C4-2B (cell line): ENCODE measurements around the gene DPYSL4.

Source experiments
- H3K27ac ChIP-seq: fragments of 450-650 bp; 2 replicates; pipeline ENCODE4 v1.5.1; 2017
- ZFX ChIP-seq: fragments of 450-650 bp; IDR thresholded peaks from 2 replicates; pipeline ENCODE4 v1.6.1; 2017
- TF ChIP-seq, protein P1 (sequence below): fragments of 450-650 bp; conservative IDR thresholded peaks from 2 replicates; pipeline ENCODE4 v1.5.1; 2017; ENCODE audit warnings: mild to moderate bottlenecking

Gene DPYSL4

DNA sequence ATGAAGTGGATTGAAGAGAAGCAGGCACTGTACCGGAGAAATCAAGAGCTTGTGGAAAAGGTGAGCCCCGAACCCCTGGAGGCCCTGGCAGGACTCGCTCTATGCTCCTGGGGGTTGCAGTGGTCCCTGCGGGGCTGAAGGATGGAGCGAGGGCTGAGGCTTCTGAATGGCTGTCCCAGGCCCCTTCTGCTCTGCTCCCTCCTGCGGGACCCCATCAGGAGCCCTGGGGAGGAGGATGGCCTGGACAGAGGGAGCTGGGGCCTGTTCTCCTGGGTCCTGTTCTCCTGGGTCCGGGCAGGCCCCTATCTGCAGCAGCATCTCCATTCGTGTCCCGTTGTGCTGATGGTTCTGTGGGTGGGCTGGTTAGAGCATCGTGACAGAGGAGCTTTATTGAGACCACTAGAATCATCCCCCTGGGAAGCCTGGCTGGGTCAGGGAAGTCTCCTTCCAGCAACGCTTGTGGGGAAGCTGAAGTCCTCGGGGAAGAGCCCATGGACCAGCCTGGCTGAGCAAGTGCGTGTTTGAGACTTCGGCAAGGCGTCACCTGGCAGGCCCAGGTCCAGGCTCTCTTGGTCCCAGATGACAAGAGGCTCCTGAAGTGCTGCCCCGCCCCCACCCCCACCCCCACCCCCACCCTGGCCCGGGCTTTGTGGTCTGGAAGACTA is 41.1 kb upstream of the DPYSL4 start:
- TF ChIP-seq, protein P1, sequence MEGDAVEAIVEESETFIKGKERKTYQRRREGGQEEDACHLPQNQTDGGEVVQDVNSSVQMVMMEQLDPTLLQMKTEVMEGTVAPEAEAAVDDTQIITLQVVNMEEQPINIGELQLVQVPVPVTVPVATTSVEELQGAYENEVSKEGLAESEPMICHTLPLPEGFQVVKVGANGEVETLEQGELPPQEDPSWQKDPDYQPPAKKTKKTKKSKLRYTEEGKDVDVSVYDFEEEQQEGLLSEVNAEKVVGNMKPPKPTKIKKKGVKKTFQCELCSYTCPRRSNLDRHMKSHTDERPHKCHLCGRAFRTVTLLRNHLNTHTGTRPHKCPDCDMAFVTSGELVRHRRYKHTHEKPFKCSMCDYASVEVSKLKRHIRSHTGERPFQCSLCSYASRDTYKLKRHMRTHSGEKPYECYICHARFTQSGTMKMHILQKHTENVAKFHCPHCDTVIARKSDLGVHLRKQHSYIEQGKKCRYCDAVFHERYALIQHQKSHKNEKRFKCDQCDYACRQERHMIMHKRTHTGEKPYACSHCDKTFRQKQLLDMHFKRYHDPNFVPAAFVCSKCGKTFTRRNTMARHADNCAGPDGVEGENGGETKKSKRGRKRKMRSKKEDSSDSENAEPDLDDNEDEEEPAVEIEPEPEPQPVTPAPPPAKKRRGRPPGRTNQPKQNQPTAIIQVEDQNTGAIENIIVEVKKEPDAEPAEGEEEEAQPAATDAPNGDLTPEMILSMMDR, result no peak
- TF ChIP-seq ZFX, result no peak
- no peak overlapping the region for H3K27ac ChIP-seq

DNA sequence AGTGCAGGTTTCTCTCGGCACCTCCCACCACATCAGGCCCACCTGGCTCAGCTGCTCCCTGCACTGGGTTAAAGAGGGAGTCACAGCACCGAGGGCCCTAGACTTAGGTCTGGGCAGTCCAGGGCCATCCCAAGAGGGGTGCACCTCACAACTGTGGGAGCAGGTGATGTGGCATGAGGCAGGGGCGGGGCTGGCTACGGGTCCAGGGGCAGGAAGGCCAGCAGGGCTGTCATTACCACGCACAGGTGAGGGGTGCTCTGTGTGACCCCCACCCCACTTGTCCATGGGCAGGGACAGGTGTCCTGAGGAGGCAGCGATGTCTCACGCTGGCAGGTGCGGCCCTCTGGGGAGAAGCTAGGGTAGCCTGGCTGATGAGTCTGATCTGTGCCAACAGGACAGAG is 40.5 kb upstream of the DPYSL4 start:
- TF ChIP-seq, protein P1, result no peak
- no peak for TF ChIP-seq ZFX
- H3K27ac ChIP-seq, result no peak overlapping the region

DNA sequence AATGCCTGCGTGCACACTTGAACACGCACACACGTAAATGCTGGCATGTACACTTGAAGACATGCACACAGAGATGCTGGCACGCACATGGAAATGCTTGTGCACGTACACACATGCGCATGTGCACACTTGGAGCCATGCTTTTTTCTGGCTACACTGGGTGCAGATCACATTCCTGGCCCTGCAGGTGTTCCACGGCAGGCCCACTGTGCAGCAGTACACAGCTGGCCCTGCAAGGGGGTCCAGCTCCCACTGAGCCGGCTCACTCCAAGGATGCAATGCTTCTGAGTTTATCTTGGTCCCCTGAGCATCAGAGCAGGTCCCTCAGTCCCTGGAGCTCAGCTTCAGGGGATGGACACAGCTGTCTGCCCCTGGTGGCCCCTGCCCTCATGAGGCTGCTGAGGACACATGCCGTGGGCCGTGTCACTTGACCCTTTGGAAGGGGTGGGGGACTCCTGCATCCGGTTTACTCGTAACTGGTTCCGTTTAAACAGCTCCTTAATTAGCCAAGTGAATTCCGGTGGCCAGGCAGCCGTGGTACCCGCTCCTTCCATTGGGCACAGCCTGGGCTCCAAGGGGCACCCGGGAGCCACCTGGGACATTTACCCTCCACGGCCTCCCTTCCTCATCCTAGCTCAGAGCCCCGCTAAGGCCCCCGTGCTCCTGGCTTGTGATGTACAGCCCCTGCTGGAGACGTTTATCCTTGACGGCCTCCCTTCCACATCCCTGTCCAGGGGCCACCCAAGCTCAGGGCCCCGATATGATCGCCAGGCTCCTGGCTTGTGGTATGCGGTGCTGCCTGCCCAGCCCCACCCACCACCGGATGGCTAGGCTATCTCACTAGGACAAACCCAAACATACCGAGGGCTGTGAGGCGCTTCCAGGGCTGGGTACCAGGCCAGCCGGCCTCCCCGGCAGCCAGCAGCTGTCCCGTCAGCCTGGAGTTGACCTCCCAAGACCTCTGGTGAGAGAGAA is 39.5 kb upstream of the DPYSL4 start:
- no peak overlapping the region for H3K27ac ChIP-seq
- TF ChIP-seq ZFX, result no peak
- TF ChIP-seq, protein P1, result no peak

DNA sequence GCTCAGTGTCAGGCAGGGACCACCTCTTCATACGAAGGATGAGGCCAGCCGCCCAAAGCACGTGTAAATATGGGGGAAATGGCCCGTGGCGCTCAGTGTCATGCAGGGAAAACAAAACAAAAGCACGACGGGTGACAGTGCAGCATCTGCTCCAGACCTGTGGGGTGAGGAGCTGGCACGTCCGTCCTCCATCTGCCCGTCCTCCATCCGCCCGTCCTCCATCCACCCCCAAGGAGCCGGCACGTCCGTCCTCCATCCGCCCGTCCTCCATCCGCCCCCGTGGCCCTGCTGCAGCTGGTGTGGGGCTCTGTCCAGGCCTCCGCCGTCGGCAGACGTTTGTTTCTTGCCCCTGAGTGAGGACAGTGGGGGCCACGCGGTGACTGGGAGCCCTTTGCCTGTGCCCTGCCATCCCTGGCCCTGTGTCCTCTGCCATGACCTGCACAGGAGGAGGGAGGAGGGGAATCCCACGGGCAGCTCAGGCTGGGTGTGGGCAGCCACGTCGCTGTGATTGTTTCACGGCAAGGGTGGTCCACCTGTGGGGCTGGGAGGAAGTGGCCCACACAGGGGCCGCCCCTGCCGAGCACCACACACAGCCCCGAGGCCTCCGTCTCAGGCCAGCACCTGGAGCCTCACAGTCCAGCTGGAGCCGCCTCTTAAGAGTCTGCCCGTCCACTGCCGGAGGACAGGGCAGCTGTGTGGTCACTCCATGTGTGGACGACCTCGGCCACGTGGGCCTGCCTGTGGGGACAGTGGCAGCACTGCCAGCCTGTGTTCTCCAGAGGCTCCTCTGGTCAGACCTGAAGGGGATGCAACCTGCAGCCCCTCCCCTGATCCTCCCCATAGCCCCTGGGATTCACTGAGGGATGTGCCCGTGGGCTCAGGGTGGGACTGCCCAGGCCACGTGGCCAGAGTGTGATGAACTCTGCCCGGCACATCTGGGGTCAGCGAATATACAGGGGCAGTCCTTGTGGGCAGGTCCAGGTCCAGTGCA is 38.2 kb upstream of the DPYSL4 start:
- TF ChIP-seq, protein P1, result no peak
- TF ChIP-seq ZFX, result no peak
- H3K27ac ChIP-seq, result no peak overlapping the region

DNA sequence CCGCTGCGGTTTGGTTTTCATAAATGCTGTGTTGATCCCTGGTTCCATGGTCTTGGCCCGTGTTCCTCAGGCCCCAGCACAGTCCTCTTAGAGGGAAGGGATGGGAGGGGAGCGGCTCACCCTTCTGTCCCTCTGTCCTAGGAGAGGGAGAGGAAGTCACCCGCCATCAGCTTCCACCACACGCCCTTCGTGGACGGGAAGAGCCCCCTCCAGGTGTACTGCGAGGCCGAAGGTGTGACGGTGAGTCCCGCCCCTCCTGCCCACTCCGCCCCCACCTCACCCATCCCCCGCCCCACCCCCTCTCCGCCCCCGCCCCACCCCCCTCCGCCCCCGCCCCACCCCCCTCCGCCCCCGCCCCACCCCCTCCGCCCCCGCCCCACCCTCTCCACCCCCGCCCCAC is 37.5 kb upstream of the DPYSL4 start:
- TF ChIP-seq, protein P1, result no peak
- TF ChIP-seq ZFX, result no peak
- H3K27ac ChIP-seq, result no peak overlapping the region

DNA sequence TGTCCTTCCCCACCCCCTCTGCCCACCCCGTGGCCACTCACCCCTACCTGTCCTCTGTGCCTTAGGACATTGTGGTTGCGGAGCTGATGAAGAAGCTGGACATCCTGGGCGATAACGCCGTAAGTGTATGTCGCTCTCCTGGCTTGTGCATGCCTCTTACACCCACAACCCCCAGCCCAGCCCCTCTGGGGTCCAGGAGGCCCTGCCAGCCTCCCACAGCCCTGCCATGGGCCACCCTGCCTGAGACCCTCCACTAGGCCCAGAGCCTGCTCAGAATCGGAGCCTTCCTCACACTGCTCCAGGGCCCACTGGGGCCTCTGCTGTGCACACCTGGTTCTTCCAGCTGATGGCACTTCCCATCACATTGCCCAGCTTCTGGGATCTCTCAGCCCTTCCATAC is 36.8 kb upstream of the DPYSL4 start:
- H3K27ac ChIP-seq, result no peak overlapping the region
- TF ChIP-seq ZFX, result no peak
- TF ChIP-seq, protein P1, result no peak
